Measurements from ENCODE around the gene SNX9.

GRCh38 chr6:157953580-157954091 is 130.6 kb downstream of the SNX9 start:
- TF ChIP-seq CTCF (IDR thresholded peaks at IDR 0.05) = no peak
- TF ChIP-seq EZH2 (IDR thresholded peaks at IDR 0.05; ENCODE audit: borderline replicate concordance, insufficient read depth, low read depth, low read length, poor library complexity, severe bottlenecking) = no peak

Measured in B cell (primary cell).